PC-3 (cell line): Measurements from ENCODE around the gene TLR1. TPM values are rescaled to one million over a fixed set of nuclear protein-coding genes. Genes with fewer than 3 reads are reported as not detected.

Experiments
- ATAC-seq: fragments of 200-7000 bp; cut with Tn5 transposase; 2 replicates; pipeline ENCODE4 v1.9.1; 2020; ENCODE audit warnings: mild to moderate bottlenecking, moderate library complexity
- BruUV-seq: library from RNA; stranded (reverse); fragments of 400-500 nt; replicated peaks from 2 replicates; lab custom pipeline; 2021; lab: Mats Ljungman, UMichigan
- CTCF ChIA-PET: fragments of 300-600 bp; sonication (Branson Sonifier 250); formaldehyde crosslinking; loops from one replicate; lab custom pipeline; 2022; ENCODE audit warnings: antibody characterized with exemption; lab: Charles Lee
- POLR2A ChIA-PET: fragments of 300-600 bp; sonication (Branson Sonifier 250); formaldehyde crosslinking; loops from one replicate; lab custom pipeline; 2022; ENCODE audit warnings: antibody characterized with exemption; ENCODE audit not compliant: unreplicated experiment; lab: Charles Lee
- DNase-seq: peaks from one replicate; pipeline ENCODE4 v3.0.0-alpha.2; 2015
- H2AFZ ChIP-seq: fragments of 300-600 bp; sonication (generic); 2 replicates; pipeline ENCODE4 v1.6.0; 2016; ENCODE audit warnings: antibody characterized with exemption, low read length
- H3F3A ChIP-seq: fragments of 300-600 bp; sonication (generic); one replicate; pipeline ENCODE4 v1.6.0; 2017; ENCODE audit warnings: antibody characterized with exemption, low read length, control low read depth, mild to moderate bottlenecking; ENCODE audit not compliant: unreplicated experiment
- H3K27ac ChIP-seq: fragments of 300-600 bp; sonication (generic); 2 replicates; pipeline ENCODE4 v1.5.1; 2016; ENCODE audit warnings: mild to moderate bottlenecking, low read length
- H3K27me3 ChIP-seq: fragments of 300-600 bp; sonication (generic); 2 replicates; pipeline ENCODE4 v1.6.1; 2016; ENCODE audit warnings: low read length, mixed read lengths
- H3K36me3 ChIP-seq: fragments of 300-600 bp; sonication (generic); 2 replicates; pipeline ENCODE4 v1.6.1; 2016; ENCODE audit warnings: low read depth, mixed run types, low read length, mixed read lengths
- H3K4me1 ChIP-seq: fragments of 300-600 bp; sonication (generic); 2 replicates; pipeline ENCODE4 v1.5.1; 2016; ENCODE audit warnings: low read length; ENCODE audit not compliant: insufficient read depth
- H3K4me2 ChIP-seq: fragments of 300-600 bp; sonication (generic); 2 replicates; pipeline ENCODE4 v1.6.0; 2016; ENCODE audit warnings: low read length
- H3K4me3 ChIP-seq: fragments of 300-600 bp; sonication (generic); 2 replicates; pipeline ENCODE4 v1.5.1; 2016; ENCODE audit warnings: mild to moderate bottlenecking, low read length, mixed read lengths
- H3K79me2 ChIP-seq: fragments of 300-600 bp; sonication (generic); 2 replicates; pipeline ENCODE4 v1.6.1; 2017; ENCODE audit warnings: low read length, mixed read lengths
- H3K9ac ChIP-seq: fragments of 300-600 bp; sonication (generic); 2 replicates; pipeline ENCODE4 v1.6.0; 2016; ENCODE audit warnings: mild to moderate bottlenecking, low read length
- H3K9me2 ChIP-seq: fragments of 300-600 bp; sonication (generic); replicated peaks from 2 replicates; pipeline ENCODE4 v1.6.1; 2016; ENCODE audit warnings: mixed run types, low read length, mixed read lengths
- H3K9me3 ChIP-seq: fragments of 300-600 bp; sonication (generic); 2 replicates; pipeline ENCODE4 v1.6.1; 2016; ENCODE audit warnings: low read length, mixed read lengths
- H4K20me1 ChIP-seq: fragments of 300-600 bp; sonication (generic); 2 replicates; pipeline ENCODE4 v1.6.1; 2016; ENCODE audit warnings: low read length, mixed read lengths
- CTCF ChIP-seq: fragments of 300-600 bp; sonication (generic); conservative IDR thresholded peaks from 2 replicates; pipeline ENCODE4 v1.5.1; 2017; ENCODE audit warnings: antibody characterized with exemption, low read depth, mild to moderate bottlenecking, low read length
- EZH2 ChIP-seq: fragments of 300-600 bp; sonication (generic); IDR thresholded peaks from one replicate; pipeline ENCODE4 v1.6.1; 2017; ENCODE audit warnings: antibody characterized with exemption, mild to moderate bottlenecking, low read length; ENCODE audit not compliant: unreplicated experiment
- EZH2phosphoT487 ChIP-seq: fragments of 300-600 bp; sonication (generic); IDR thresholded peaks from 2 replicates; pipeline ENCODE4 v1.6.1; 2018; ENCODE audit warnings: mild to moderate bottlenecking, antibody characterized with exemption, low read length, borderline replicate concordance
- intact Hi-C: fragments of 100-400 bp; cut with micrococcal nuclease; formaldehyde crosslinking; loops from 2 replicates; pipeline ENCODE4 v1.9.0; 2023
- total RNA-seq: library from RNA; depleted of rRNA; stranded (reverse); fragments of >200 nt; gene quantifications from 2 replicates; pipeline ENCODE4 v1.2.3, GENCODE V29; 2014

TLR1 gene
- total RNA-seq, 1 experiment from 2014 or later: 0.47 TPM

- DNase-seq (no peak), ATAC-seq (no peak)
- Histone ChIP-seq H3K79me2 (no peaks in the 10 kb centered on the region), H3F3A (no peaks in the 10 kb centered on the region), H3K36me3 (no peaks in the 10 kb centered on the region), H3K27ac (no peak overlapping the region), H2AFZ (no peak overlapping the region), H3K4me1 (no peaks in the 10 kb centered on the region), H3K4me2 (no peak overlapping the region), H3K9me3 (no peaks in the 10 kb centered on the region), H3K4me3 (no peak overlapping the region), H3K27me3 (no peaks in the 10 kb centered on the region), H3K9me2 (no peaks in the 10 kb centered on the region), H4K20me1 (no peaks in the 10 kb centered on the region), H3K9ac (no peak overlapping the region)
- intact Hi-C loops: no loop called here
- ChIA-PET POLR2A (interaction anchor here (0.7 kb wide), 1 partner anchor 11 kb away, joined by 4 read pairs; no protein-coding TSS in a partner anchor), CTCF (no interaction called here)
- TF ChIP-seq EZH2 (no peak), CTCF (no peak), EZH2phosphoT487 (no peak)
- BruUV-seq: no TSS peak
Measured at GRCh38 chr4:38795087-38795486, 9.5 kb downstream of the TLR1 start.

GRCh38 chr4:38794051-38794450, 10.5 kb downstream of the TLR1 start:
- POLR2A ChIA-PET: no interaction called here
- ATAC-seq: no peak
- Histone ChIP-seq H3K9ac (no peak overlapping the region), H3K27ac (no peak overlapping the region), H3K27me3 (no peaks in the 10 kb centered on the region), H3K9me3 (no peaks in the 10 kb centered on the region), H3K79me2 (no peaks in the 10 kb centered on the region), H3F3A (no peaks in the 10 kb centered on the region), H3K4me2 (no peak overlapping the region), H3K4me3 (no peak overlapping the region), H3K9me2 (no peaks in the 10 kb centered on the region), H3K36me3 (no peaks in the 10 kb centered on the region), H4K20me1 (no peaks in the 10 kb centered on the region), H3K4me1 (no peaks in the 10 kb centered on the region), H2AFZ (no peak overlapping the region)
- TF ChIP-seq EZH2: no peak
- no peak for TF ChIP-seq EZH2phosphoT487
- TF ChIP-seq CTCF: no peak
- BruUV-seq: no TSS peak
- intact Hi-C loops: no loop called here
- CTCF ChIA-PET: no interaction called here
- DNase-seq: no peak

- Histone ChIP-seq H3K4me3 (no peak overlapping the region), H3K27me3 (no peaks in the 10 kb centered on the region), H3K9ac (no peak overlapping the region), H3K9me2 (no peaks in the 10 kb centered on the region), H3K4me1 (no peaks in the 10 kb centered on the region), H3F3A (no peaks in the 10 kb centered on the region), H2AFZ (no peak overlapping the region), H3K4me2 (no peak overlapping the region), H3K9me3 (no peaks in the 10 kb centered on the region), H3K27ac (no peak overlapping the region), H3K36me3 (no peaks in the 10 kb centered on the region), H3K79me2 (no peaks in the 10 kb centered on the region), H4K20me1 (no peaks in the 10 kb centered on the region)
- intact Hi-C loops: no loop called here
- ATAC-seq: no peak
- BruUV-seq: no TSS peak
- ChIA-PET POLR2A (no interaction called here), CTCF (no interaction called here)
- no peak for TF ChIP-seq CTCF
- TF ChIP-seq EZH2phosphoT487: no peak
- no peak for TF ChIP-seq EZH2
- no peak for DNase-seq
Measured at GRCh38 chr4:38791010-38791409, 13.6 kb downstream of the TLR1 start.
